ENCODE results near the gene PLOD2.

GRCh38 chr3:146093896-146094295 lies 67.1 kb downstream of the PLOD2 start:
- TF ChIP-seq, protein P1, sequence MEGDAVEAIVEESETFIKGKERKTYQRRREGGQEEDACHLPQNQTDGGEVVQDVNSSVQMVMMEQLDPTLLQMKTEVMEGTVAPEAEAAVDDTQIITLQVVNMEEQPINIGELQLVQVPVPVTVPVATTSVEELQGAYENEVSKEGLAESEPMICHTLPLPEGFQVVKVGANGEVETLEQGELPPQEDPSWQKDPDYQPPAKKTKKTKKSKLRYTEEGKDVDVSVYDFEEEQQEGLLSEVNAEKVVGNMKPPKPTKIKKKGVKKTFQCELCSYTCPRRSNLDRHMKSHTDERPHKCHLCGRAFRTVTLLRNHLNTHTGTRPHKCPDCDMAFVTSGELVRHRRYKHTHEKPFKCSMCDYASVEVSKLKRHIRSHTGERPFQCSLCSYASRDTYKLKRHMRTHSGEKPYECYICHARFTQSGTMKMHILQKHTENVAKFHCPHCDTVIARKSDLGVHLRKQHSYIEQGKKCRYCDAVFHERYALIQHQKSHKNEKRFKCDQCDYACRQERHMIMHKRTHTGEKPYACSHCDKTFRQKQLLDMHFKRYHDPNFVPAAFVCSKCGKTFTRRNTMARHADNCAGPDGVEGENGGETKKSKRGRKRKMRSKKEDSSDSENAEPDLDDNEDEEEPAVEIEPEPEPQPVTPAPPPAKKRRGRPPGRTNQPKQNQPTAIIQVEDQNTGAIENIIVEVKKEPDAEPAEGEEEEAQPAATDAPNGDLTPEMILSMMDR (conservative IDR thresholded peaks at IDR 0.05; ENCODE audit: low read length): no peak
- TF ChIP-seq EZH2phosphoT487 (IDR thresholded peaks at IDR 0.05; ENCODE audit: borderline replicate concordance, low read depth, low read length): no peak

Data from OCI-LY7 (cell line).